Small intestine (tissue), 7 donors: ENCODE data around the gene POU2AF1. TPM values are rescaled to one million over a fixed set of nuclear protein-coding genes. Genes with fewer than 3 reads are reported as not detected.
"Not testable (repeated sequence)": the region's sequence is repeated elsewhere in the genome, so short reads cannot be mapped to it uniquely, and the experiment has no call there.

Experiments
- DNase-seq, 2 donors: peaks; one replicate each; pipeline versions ENCODE4 v3.0.0 to v3.0.0-alpha.2; 2013
- FAIRE-seq: peaks from 2 replicates; lab custom pipeline; 2012; peaks lifted over from hg19 to GRCh38; lab: Jason Lieb, UNC
- H3K27ac ChIP-seq, 3 donors: one replicate each; pipeline ENCODE4 v1.5.1; 2013; ENCODE audit warnings: low read length in 2 of 3, mild to moderate bottlenecking in 2 of 3, control low read depth in 1 of 3, inconsistent platforms in 1 of 3, low read depth in 1 of 3, moderate library complexity in 1 of 3
- H3K27me3 ChIP-seq, 3 donors: one replicate each; pipeline ENCODE4 v1.6.1; 2013; ENCODE audit warnings: low read length in 3 of 3, inconsistent platforms in 1 of 3; ENCODE audit not compliant: control insufficient read depth in 3 of 3, insufficient read depth in 3 of 3
- H3K36me3 ChIP-seq, 3 donors: one replicate each; pipeline ENCODE4 v1.6.1; 2013; ENCODE audit warnings: low read length in 3 of 3, inconsistent platforms in 1 of 3, low read depth in 1 of 3, mild to moderate bottlenecking in 1 of 3, moderate library complexity in 1 of 3; ENCODE audit not compliant: control insufficient read depth in 3 of 3, insufficient read depth in 2 of 3
- H3K4me1 ChIP-seq, 3 donors: one replicate each; pipeline ENCODE4 v1.6.1; 2013; ENCODE audit warnings: low read length in 2 of 3, inconsistent platforms in 1 of 3, low read depth in 1 of 3, mild to moderate bottlenecking in 1 of 3, moderate library complexity in 1 of 3; ENCODE audit not compliant: control insufficient read depth in 3 of 3, insufficient read depth in 2 of 3
- H3K4me3 ChIP-seq, 3 donors: one replicate each; pipeline ENCODE4 v1.5.1; 2013; ENCODE audit warnings: low read length in 3 of 3, control low read depth in 1 of 3, inconsistent platforms in 1 of 3, low read depth in 1 of 3, mild to moderate bottlenecking in 1 of 3, moderate library complexity in 1 of 3
- H3K9me3 ChIP-seq, 2 donors: one replicate each; pipeline ENCODE4 v1.6.1; 2013; ENCODE audit warnings: low read depth in 1 of 2, low read length in 1 of 2; ENCODE audit not compliant: control insufficient read depth in 2 of 2, insufficient read depth in 1 of 2
- WGBS, 3 donors: extraction: QIAGEN DNeasy Blood & Tissue Kit; methylation state at CpG; one replicate each; pipeline ENCODE4 v1.1.7; 2013; 5-methylcytosine and 5-hydroxymethylcytosine counted together
- polyA plus RNA-seq, 4 donors: library from polyadenylated mRNA; stranded (reverse) in 3 of 4; unstranded in 1 of 4; fragments of 200-250 nt in 3 of 4; fragments of 120-200 nt in 1 of 4; gene quantifications; one replicate each; pipeline versions ENCODE4 v1.2.1 to v1.2.3, GENCODE V29; 2013
- donor health status: healthy with polysubstance abuse.
- donor health status: control.
- donor health status: control.
- donor health status: Bipolar disorder and iron deficiency.
- donor health status: healthy.

POU2AF1 gene
- polyA plus RNA-seq, 4 donors, result 1.0 to 9.2 (median 3.4) TPM

GRCh38 chr11:111406589-111406988, 27.5 kb upstream of the POU2AF1 start:
- FAIRE-seq (no peak), DNase-seq (no peak)
- H3K36me3 ChIP-seq, result no peaks in the 10 kb centered on the region
- no peak overlapping the region for H3K27ac ChIP-seq
- H3K4me3 ChIP-seq, result no peak overlapping the region
- no peaks in the 10 kb centered on the region for H3K9me3 ChIP-seq
- no peaks in the 10 kb centered on the region for H3K4me1 ChIP-seq
- WGBS, 3 donors, result 63 to 74% (median 64%) methylated on average over 1 of the region's 1 CpG
- H3K27me3 ChIP-seq, result no peaks in the 10 kb centered on the region

- no peaks in the 10 kb centered on the region for H3K27me3 ChIP-seq
- no peak for DNase-seq
- WGBS, 3 donors, result 72 to 82% (median 78%) methylated on average over 2 of the region's 2 CpGs
- no peaks in the 10 kb centered on the region for H3K36me3 ChIP-seq
- no peak for FAIRE-seq
- H3K9me3 ChIP-seq, result no peaks in the 10 kb centered on the region
- H3K4me3 ChIP-seq, result no peak overlapping the region
- no peak overlapping the region for H3K27ac ChIP-seq
- H3K4me1 ChIP-seq, result no peaks in the 10 kb centered on the region
Measured at GRCh38 chr11:111406091-111406490, 27.0 kb upstream of the POU2AF1 start.

GRCh38 chr11:111405551-111405950, 26.5 kb upstream of the POU2AF1 start:
- Histone ChIP-seq H3K27ac (no peak overlapping the region), H3K27me3 (no peaks in the 10 kb centered on the region), H3K4me3 (no peak overlapping the region), H3K9me3 (no peaks in the 10 kb centered on the region), H3K4me1 (no peaks in the 10 kb centered on the region), H3K36me3 (no peaks in the 10 kb centered on the region)
- FAIRE-seq (no peak), DNase-seq (no peak)
- WGBS, 3 donors, result 87 to 94% (median 88%) methylated on average over 2 of the region's 2 CpGs

- H3K36me3 ChIP-seq, result no peaks in the 10 kb centered on the region
- no peaks in the 10 kb centered on the region for H3K27me3 ChIP-seq
- no peaks in the 10 kb centered on the region for H3K4me1 ChIP-seq
- H3K27ac ChIP-seq, result no peak overlapping the region
- no peak for DNase-seq
- H3K9me3 ChIP-seq, result no peaks in the 10 kb centered on the region
- WGBS, 3 donors, result 90 to 97% (median 95%) methylated on average over 3 of the region's 3 CpGs
- H3K4me3 ChIP-seq, result no peak overlapping the region
- FAIRE-seq, result no peak
Measured at GRCh38 chr11:111403051-111403726, 24.1 kb upstream of the POU2AF1 start.

GRCh38 chr11:111402411-111402810, 23.3 kb upstream of the POU2AF1 start:
- H3K36me3 ChIP-seq, result no peaks in the 10 kb centered on the region
- H3K4me1 ChIP-seq, result no peaks in the 10 kb centered on the region
- H3K27ac ChIP-seq, result no peak overlapping the region
- WGBS, 3 donors, result 80 to 91% (median 89%) methylated on average over 3 of the region's 3 CpGs
- FAIRE-seq, result no peak
- no peaks in the 10 kb centered on the region for H3K27me3 ChIP-seq
- DNase-seq, result no peak
- no peak overlapping the region for H3K4me3 ChIP-seq
- H3K9me3 ChIP-seq, result no peaks in the 10 kb centered on the region

GRCh38 chr11:111401957-111402356, 22.9 kb upstream of the POU2AF1 start:
- not testable (repeated sequence) for H3K36me3 ChIP-seq, H3K27ac ChIP-seq, H3K27me3 ChIP-seq, DNase-seq, H3K4me3 ChIP-seq, FAIRE-seq, H3K9me3 ChIP-seq, H3K4me1 ChIP-seq
- WGBS, 3 donors, result 69 to 79% (median 69%) methylated on average over 3 of the region's 3 CpGs

GRCh38 chr11:111400595-111400994, 21.5 kb upstream of the POU2AF1 start:
- Histone ChIP-seq H3K9me3 (no peaks in the 10 kb centered on the region), H3K4me1 (no peaks in the 10 kb centered on the region), H3K4me3 (no peak overlapping the region), H3K27me3 (no peaks in the 10 kb centered on the region), H3K27ac (no peak overlapping the region), H3K36me3 (no peaks in the 10 kb centered on the region)
- no peak for DNase-seq
- FAIRE-seq, result no peak

- Histone ChIP-seq H3K4me3 (no peak overlapping the region), H3K9me3 (no peaks in the 10 kb centered on the region), H3K27ac (no peak overlapping the region), H3K36me3 (no peaks in the 10 kb centered on the region), H3K27me3 (no peaks in the 10 kb centered on the region), H3K4me1 (no peaks in the 10 kb centered on the region)
- WGBS, 3 donors, result 89 to 95% (median 90%) methylated on average over 7 of the region's 7 CpGs
- no peak for FAIRE-seq
- no peak for DNase-seq
Measured at GRCh38 chr11:111399187-111400031, 20.3 kb upstream of the POU2AF1 start.
